Brain microvascular endothelial cell (primary cell): ENCODE data around the gene TFPT.

Experiments used
- DNase-seq: peaks from one replicate; pipeline ENCODE4 v3.0.0-alpha.2; 2020
- H3K27ac ChIP-seq: fragments of 250-450 bp; sonication (Bioruptor Pico); 2 replicates; pipeline ENCODE4 v1.5.1; 2020; ENCODE audit warnings: mild to moderate bottlenecking, moderate library complexity
- H3K27me3 ChIP-seq: fragments of 250-450 bp; sonication (Bioruptor Pico); replicated peaks from 2 replicates; pipeline ENCODE4 v1.5.1; 2020; ENCODE audit warnings: mild to moderate bottlenecking
- H3K36me3 ChIP-seq: fragments of 250-450 bp; sonication (Bioruptor Pico); replicated peaks from 2 replicates; pipeline ENCODE4 v1.5.1; 2020; ENCODE audit warnings: mild to moderate bottlenecking
- H3K4me3 ChIP-seq: 2 replicates; pipeline ENCODE4 v1.5.1; 2011; ENCODE audit warnings: low read depth, mild to moderate bottlenecking, control low read depth, low read length, moderate library complexity
- in situ Hi-C: cut with HindIII; loops from 2 replicates; pipeline ENCODE4 v1.10.0; 2017; ENCODE audit warnings: low sequenced_read_pairs, low pct_ligation_motif_present
- TF ChIP-seq, protein P1 (sequence below): IDR thresholded peaks from 2 replicates; pipeline ENCODE4 v1.5.1; 2011; ENCODE audit warnings: low read depth, mild to moderate bottlenecking, moderate library complexity, low read length, control low read depth, inconsistent platforms; ENCODE audit errors: missing control alignments

Gene TFPT

DNA sequence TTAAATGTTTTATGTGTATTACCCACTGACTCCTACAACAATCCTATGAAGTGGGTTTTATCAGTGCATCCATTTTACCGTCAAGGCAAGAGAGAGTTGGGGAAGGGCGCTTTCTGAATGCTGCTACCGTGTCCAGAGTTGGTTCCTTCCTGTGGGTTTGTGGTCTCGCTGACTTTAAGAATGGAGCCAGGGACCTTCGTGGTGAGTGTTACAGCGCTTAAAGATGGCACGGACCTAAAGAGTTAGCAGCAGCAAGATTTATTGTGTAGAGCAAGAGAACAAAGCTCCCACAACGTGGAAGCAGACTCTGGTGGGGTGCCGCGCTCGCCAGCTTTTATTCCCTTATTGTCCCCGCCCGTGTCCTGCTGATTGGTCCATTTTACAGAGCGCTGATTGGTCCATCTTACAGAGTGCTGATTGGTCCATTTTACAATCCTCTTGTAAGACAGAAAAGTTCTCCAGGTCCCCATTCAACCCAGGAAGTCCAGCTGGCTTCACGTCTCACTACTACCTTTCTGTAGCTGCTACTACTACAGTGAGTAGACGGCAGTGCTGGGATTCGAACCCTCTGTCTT lies 20.9 kb downstream of the TFPT start:
- no peaks in the 10 kb centered on the region for H3K36me3 ChIP-seq
- H3K4me3 ChIP-seq, result no peak overlapping the region
- DNase-seq, result no peak
- no peak overlapping the region for H3K27ac ChIP-seq
- no peaks in the 10 kb centered on the region for H3K27me3 ChIP-seq
- TF ChIP-seq, protein P1, sequence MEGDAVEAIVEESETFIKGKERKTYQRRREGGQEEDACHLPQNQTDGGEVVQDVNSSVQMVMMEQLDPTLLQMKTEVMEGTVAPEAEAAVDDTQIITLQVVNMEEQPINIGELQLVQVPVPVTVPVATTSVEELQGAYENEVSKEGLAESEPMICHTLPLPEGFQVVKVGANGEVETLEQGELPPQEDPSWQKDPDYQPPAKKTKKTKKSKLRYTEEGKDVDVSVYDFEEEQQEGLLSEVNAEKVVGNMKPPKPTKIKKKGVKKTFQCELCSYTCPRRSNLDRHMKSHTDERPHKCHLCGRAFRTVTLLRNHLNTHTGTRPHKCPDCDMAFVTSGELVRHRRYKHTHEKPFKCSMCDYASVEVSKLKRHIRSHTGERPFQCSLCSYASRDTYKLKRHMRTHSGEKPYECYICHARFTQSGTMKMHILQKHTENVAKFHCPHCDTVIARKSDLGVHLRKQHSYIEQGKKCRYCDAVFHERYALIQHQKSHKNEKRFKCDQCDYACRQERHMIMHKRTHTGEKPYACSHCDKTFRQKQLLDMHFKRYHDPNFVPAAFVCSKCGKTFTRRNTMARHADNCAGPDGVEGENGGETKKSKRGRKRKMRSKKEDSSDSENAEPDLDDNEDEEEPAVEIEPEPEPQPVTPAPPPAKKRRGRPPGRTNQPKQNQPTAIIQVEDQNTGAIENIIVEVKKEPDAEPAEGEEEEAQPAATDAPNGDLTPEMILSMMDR, result no peak
- in situ Hi-C loops, result no loop called here

DNA sequence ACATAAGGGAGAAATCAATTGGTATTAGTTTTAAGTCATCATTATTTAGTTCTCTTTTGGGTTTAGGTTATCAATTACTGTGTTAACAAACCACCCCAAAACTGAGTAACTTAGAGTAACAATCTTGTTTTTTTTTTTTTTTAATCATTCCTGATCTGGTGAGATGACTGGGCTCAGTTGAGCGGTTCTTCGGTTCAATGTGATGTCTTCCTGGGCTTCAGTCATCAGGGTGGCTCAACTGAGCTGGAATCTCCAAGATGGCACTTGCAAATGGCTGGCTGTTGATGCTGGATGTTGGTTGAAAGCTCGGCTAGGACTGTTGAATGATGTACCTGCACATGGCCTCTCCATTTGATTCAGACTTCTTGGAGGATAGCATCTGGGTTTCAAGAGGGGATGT lies 31.0 kb downstream of the TFPT start:
- no peak overlapping the region for H3K27ac ChIP-seq
- in situ Hi-C loops, result no loop called here
- DNase-seq, result no peak
- H3K27me3 ChIP-seq, result no peaks in the 10 kb centered on the region
- TF ChIP-seq, protein P1, result no peak
- no peak overlapping the region for H3K4me3 ChIP-seq
- H3K36me3 ChIP-seq, result no peaks in the 10 kb centered on the region

DNA sequence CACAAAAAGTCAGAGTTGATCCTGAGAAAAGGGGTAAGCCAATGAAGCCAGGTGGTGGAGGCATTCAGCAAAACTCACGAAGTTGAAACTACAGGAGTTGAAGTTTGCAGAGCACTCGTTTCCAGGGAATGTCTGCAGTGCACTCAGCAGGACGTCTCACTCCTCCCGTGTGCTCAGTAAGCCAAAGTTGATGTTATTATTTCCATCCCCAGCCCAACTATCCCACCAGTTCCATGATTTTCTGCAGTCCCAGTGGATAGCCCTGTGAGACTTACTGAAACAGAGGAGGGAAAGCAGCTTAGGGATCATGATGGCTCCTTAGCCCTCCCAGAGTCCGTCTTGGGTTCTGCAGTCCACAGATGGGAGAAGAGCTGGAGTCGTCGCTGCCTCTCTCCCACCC lies 34.4 kb downstream of the TFPT start, which contains the start of gene TARM1:
TSS of gene TARM1 (minus strand) at position 334 of the 400 bp plus-strand sequence. CDS start at position 309, 25 bp downstream.
- Histone ChIP-seq H3K4me3 (no peak within 1 kb of the TSS), H3K27ac (no peak within 1 kb of the TSS), H3K27me3 (no peaks in the 10 kb centered on the region), H3K36me3 (no peaks in the 10 kb centered on the region)
- no peak for DNase-seq
- in situ Hi-C loops, result no loop called here
- TF ChIP-seq, protein P1, result no peak

DNA sequence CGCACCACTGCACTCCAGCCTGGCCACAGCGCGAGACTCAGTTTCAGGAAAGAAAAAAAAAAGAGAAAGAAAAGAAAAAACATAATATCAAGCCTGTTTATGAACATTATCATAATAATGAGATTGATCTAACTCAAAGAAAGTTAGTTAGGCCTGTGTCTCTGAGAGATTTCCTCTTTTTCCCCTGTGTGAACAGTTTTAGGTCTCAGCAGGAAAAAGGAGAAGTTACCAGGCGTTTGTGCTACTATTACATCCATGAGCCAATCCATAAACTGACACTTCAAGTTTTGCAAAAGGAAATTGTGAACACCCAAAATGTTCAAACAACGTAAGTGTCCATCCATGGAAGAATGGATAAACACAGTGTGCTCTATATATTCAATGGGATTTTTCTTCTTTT lies 38.1 kb downstream of the TFPT start:
- Histone ChIP-seq H3K27ac (no peak overlapping the region), H3K27me3 (no peaks in the 10 kb centered on the region), H3K4me3 (no peak overlapping the region), H3K36me3 (no peaks in the 10 kb centered on the region)
- in situ Hi-C loops, result no loop called here
- no peak for DNase-seq
- TF ChIP-seq, protein P1, result no peak

DNA sequence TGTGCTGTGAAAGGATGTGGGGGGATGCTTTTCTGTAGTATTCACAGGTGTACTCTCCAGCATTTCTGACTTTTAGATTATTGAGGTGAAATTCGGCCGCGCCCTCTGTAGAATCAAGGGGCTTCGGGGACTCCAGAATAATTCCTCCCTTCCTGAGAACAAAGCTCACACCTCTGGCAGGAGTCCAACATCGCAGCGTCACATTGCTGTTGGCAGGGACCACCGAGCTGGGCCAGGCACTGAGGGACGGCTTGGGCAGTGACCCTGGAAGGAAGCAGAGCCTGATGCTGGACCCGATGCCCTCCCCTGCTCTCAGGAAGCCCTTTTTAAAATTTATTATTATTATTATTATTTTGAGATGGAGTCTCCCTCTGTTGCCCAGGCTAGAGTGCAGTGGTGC lies 40.6 kb downstream of the TFPT start:
- DNase-seq, result no peak
- in situ Hi-C loops, result no loop called here
- no peak overlapping the region for H3K27ac ChIP-seq
- H3K27me3 ChIP-seq, result no peaks in the 10 kb centered on the region
- TF ChIP-seq, protein P1, result no peak
- no peaks in the 10 kb centered on the region for H3K36me3 ChIP-seq
- H3K4me3 ChIP-seq, result no peak overlapping the region

DNA sequence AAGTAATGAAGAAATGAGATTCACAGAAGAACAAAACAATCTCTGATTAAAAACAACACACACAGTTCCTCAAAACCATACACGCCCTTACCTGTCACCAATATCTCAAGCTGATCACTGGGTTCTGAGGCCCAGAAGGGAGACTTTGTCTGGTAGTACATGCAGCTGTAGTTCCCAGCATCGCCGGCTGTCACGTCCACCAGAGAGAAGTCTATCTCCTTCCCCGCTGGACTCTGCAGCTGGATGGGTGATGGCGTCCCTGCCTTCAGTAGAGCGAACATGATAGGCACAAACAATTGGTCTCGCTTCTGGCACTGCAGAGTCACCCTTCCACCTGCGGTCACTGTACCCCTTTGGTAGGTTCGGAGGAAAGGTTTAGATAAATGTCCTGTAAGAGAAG lies 41.6 kb downstream of the TFPT start:
- no peak for DNase-seq
- Histone ChIP-seq H3K27ac (no peak overlapping the region), H3K27me3 (no peaks in the 10 kb centered on the region), H3K4me3 (no peak overlapping the region), H3K36me3 (no peaks in the 10 kb centered on the region)
- in situ Hi-C loops, result no loop called here
- TF ChIP-seq, protein P1, result no peak
